Keratinocyte (primary cell): Measurements from ENCODE around the gene MTOR. TPM values are rescaled to one million over a fixed set of nuclear protein-coding genes. Genes with fewer than 3 reads are reported as not detected.

Experiments used
- DNase-seq: peaks from one replicate; pipeline ENCODE4 v3.0.0-alpha.2; 2011; ENCODE audit warnings: low read depth, missing footprints, low spot score
- FAIRE-seq: peaks from 2 replicates; lab custom pipeline; 2011; peaks lifted over from hg19 to GRCh38; lab: Jason Lieb, UNC
- H2AFZ ChIP-seq: 2 replicates; pipeline ENCODE4 v1.6.0; 2012; ENCODE audit warnings: low read length, control low read depth, inconsistent platforms; ENCODE audit not compliant: control insufficient read depth
- H3K27ac ChIP-seq: 2 replicates; pipeline ENCODE4 v1.5.1; 2011; ENCODE audit warnings: low read length; ENCODE audit not compliant: control insufficient read depth, insufficient read depth
- H3K27me3 ChIP-seq: 3 replicates; pipeline ENCODE4 v1.6.0; 2011; ENCODE audit warnings: low read length; ENCODE audit not compliant: control insufficient read depth, insufficient read depth; ENCODE audit errors: extremely low read depth
- H3K36me3 ChIP-seq, 2 experiments: 2 replicates in 1 of 2; 3 replicates in 1 of 2; pipeline ENCODE4 v1.5.1; 2011; ENCODE audit warnings: low read length in 2 of 2, mild to moderate bottlenecking in 1 of 2; ENCODE audit not compliant: control insufficient read depth in 2 of 2, insufficient read depth in 2 of 2; ENCODE audit errors: extremely low read depth in 1 of 2
- H3K4me1 ChIP-seq: 3 replicates; pipeline ENCODE4 v1.5.1; 2011; ENCODE audit warnings: low read length; ENCODE audit not compliant: control insufficient read depth, insufficient read depth; ENCODE audit errors: extremely low read depth
- H3K4me2 ChIP-seq: 3 replicates; pipeline ENCODE4 v1.6.0; 2011; ENCODE audit warnings: low read depth, low read length; ENCODE audit not compliant: control insufficient read depth, insufficient read depth; ENCODE audit errors: extremely low read depth
- H3K4me3 ChIP-seq, 3 experiments: fragments of 200-600 bp in 1 of 3; sonication (generic) in 1 of 3; 2 replicates in 2 of 3; 3 replicates in 1 of 3; pipeline ENCODE4 v1.5.1; 2011 to 2016; ENCODE audit warnings: low read length in 3 of 3, mild to moderate bottlenecking in 3 of 3, control low read depth in 2 of 3, inconsistent platforms in 1 of 3, low read depth in 1 of 3, mixed read lengths in 1 of 3, mixed run types in 1 of 3, moderate library complexity in 1 of 3; ENCODE audit not compliant: control insufficient read depth in 2 of 3, insufficient read depth in 2 of 3; ENCODE audit errors: extremely low read depth in 1 of 3
- H3K79me2 ChIP-seq: 2 replicates; pipeline ENCODE4 v1.6.0; 2012; ENCODE audit warnings: low read length; ENCODE audit not compliant: control insufficient read depth, insufficient read depth
- H3K9ac ChIP-seq: 3 replicates; pipeline ENCODE4 v1.6.0; 2011; ENCODE audit warnings: low read length; ENCODE audit not compliant: control insufficient read depth, insufficient read depth; ENCODE audit errors: extremely low read depth
- H3K9me1 ChIP-seq: 3 replicates; pipeline ENCODE4 v1.6.0; 2011; ENCODE audit warnings: low read length; ENCODE audit not compliant: control insufficient read depth, insufficient read depth; ENCODE audit errors: extremely low read depth
- H3K9me3 ChIP-seq: 2 replicates; pipeline ENCODE4 v1.5.1; 2012; ENCODE audit warnings: low read depth, low read length; ENCODE audit not compliant: control insufficient read depth
- H4K20me1 ChIP-seq: 3 replicates; pipeline ENCODE4 v1.6.0; 2011; ENCODE audit warnings: low read length; ENCODE audit not compliant: control insufficient read depth, insufficient read depth; ENCODE audit errors: extremely low read depth
- EZH2 ChIP-seq: IDR thresholded peaks from one replicate; pipeline ENCODE4 v1.6.1; 2012; ENCODE audit warnings: inconsistent platforms, mild to moderate bottlenecking, low read length, moderate library complexity
- dilution Hi-C: fragments of 300-500 bp; cut with MboI; formaldehyde crosslinking; loops from one replicate; pipeline ENCODE4 v1.7.0; 2020; ENCODE audit warnings: low sequenced_read_pairs; ENCODE audit not compliant: extremely low pct_ligation_motif_present
- polyA plus RNA-seq, 5 experiments: library from polyadenylated mRNA; depleted of rRNA in 3 of 5; stranded (reverse) in 3 of 5; stranded (forward) in 1 of 5; unstranded in 1 of 5; fragments of >200 nt; gene quantifications; 1 replicate in 1 of 5; 2 replicates in 3 of 5; 3 replicates in 1 of 5; pipeline versions ENCODE4 v1.2.1 to v1.2.3, GENCODE V29; 2011 to 2012; ENCODE audit warnings: missing spikeins in 2 of 5, low read depth in 1 of 5, low replicate concordance in 1 of 5
- TF ChIP-seq, protein P1 (sequence below), 3 experiments: IDR thresholded peaks in 1 of 3; conservative IDR thresholded peaks in 1 of 3; optimal IDR thresholded peaks in 1 of 3; 2 replicates in 2 of 3; 3 replicates in 1 of 3; pipeline versions ENCODE3 to v1.5.1; 2011; ENCODE audit warnings: low read length in 3 of 3, mild to moderate bottlenecking in 3 of 3, moderate library complexity in 2 of 3, control low read depth in 1 of 3, inconsistent platforms in 1 of 3; ENCODE audit not compliant: insufficient read depth in 2 of 3; ENCODE audit errors: extremely low read depth in 1 of 3

Gene MTOR
- polyA plus RNA-seq, 1 donor (not counting 4 experiments of a cell fraction or from before 2014, with no cell fraction given) = 31.5 TPM

- Histone ChIP-seq H3K27me3 (no peaks in the 10 kb centered on the region), H3K36me3 (peaks cover 2% of the 10 kb centered on the region in 2 experiments), H3K27ac (no peak overlapping the region), H3K9ac (no peak overlapping the region), H3K9me3 (no peaks in the 10 kb centered on the region), H2AFZ (no peak overlapping the region), H3K4me2 (no peak overlapping the region), H3K9me1 (no peaks in the 10 kb centered on the region), H4K20me1 (no peaks in the 10 kb centered on the region), H3K4me3 (no peak overlapping the region), H3K79me2 (no peaks in the 10 kb centered on the region), H3K4me1 (no peaks in the 10 kb centered on the region)
- dilution Hi-C loops = no loop called here
- no peak for TF ChIP-seq EZH2
- TF ChIP-seq, protein P1, sequence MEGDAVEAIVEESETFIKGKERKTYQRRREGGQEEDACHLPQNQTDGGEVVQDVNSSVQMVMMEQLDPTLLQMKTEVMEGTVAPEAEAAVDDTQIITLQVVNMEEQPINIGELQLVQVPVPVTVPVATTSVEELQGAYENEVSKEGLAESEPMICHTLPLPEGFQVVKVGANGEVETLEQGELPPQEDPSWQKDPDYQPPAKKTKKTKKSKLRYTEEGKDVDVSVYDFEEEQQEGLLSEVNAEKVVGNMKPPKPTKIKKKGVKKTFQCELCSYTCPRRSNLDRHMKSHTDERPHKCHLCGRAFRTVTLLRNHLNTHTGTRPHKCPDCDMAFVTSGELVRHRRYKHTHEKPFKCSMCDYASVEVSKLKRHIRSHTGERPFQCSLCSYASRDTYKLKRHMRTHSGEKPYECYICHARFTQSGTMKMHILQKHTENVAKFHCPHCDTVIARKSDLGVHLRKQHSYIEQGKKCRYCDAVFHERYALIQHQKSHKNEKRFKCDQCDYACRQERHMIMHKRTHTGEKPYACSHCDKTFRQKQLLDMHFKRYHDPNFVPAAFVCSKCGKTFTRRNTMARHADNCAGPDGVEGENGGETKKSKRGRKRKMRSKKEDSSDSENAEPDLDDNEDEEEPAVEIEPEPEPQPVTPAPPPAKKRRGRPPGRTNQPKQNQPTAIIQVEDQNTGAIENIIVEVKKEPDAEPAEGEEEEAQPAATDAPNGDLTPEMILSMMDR (optimal IDR thresholded peaks at IDR 0.05 in 1 of 3, IDR thresholded peaks at IDR 0.05 in 1 of 3, conservative IDR thresholded peaks at IDR 0.05 in 1 of 3; ENCODE audit: extremely low read depth in 1 of 3, insufficient read depth in 2 of 3, low read length in 3 of 3) = no peak
- no peak for FAIRE-seq
- no peak for DNase-seq
Observed at GRCh38 chr1:11170102-11170501, 92.2 kb downstream of the MTOR start.

DNA sequence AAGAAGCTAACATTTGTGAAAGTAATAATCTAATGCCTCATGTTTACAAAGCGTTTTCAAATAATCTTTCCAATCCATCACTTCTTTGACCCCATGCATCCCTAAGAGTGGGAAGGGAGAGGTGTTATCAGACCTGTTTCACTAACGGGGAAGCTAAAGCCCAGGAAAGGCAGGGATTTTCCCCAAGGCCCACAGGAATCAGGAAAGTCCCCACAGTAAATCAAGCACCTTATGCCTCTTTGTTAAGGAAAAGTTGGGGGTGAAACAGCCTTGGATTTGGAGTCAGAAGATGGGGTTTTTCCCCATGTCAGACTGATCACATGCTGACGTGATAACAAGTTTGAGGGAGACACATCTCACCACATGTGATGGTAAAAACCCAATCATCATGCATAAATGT is 93.1 kb downstream of the MTOR start:
- Histone ChIP-seq H2AFZ (no peak overlapping the region), H3K27ac (no peak overlapping the region), H3K9me3 (no peaks in the 10 kb centered on the region), H4K20me1 (no peaks in the 10 kb centered on the region), H3K9me1 (no peaks in the 10 kb centered on the region), H3K9ac (no peak overlapping the region), H3K4me1 (no peaks in the 10 kb centered on the region), H3K36me3 (peaks cover 0 to 2% of the 10 kb centered on the region in 2 experiments), H3K4me3 (no peak overlapping the region), H3K4me2 (no peak overlapping the region), H3K27me3 (no peaks in the 10 kb centered on the region), H3K79me2 (no peaks in the 10 kb centered on the region)
- TF ChIP-seq, protein P1 (optimal IDR thresholded peaks at IDR 0.05 in 1 of 3, IDR thresholded peaks at IDR 0.05 in 1 of 3, conservative IDR thresholded peaks at IDR 0.05 in 1 of 3; ENCODE audit: extremely low read depth in 1 of 3, insufficient read depth in 2 of 3, low read length in 3 of 3) = no peak
- TF ChIP-seq EZH2 = no peak
- dilution Hi-C loops = no loop called here
- FAIRE-seq (no peak), DNase-seq (no peak)
